Right atrium auricular region (tissue), 2 donors: Measurements from ENCODE around the gene ZNF438. TPM values are rescaled to one million over a fixed set of nuclear protein-coding genes. Genes with fewer than 3 reads are reported as not detected.
"Not testable (repeated sequence)": the region's sequence is repeated elsewhere in the genome, so short reads cannot be mapped to it uniquely, and the experiment has no call there.

Experiments used
- DNase-seq: peaks from one replicate; pipeline ENCODE4 v3.0.0-alpha.2; 2019; ENCODE audit warnings: low spot score
- H3K27ac ChIP-seq, 2 donors: fragments of 200-600 bp; sonication (generic); 1 replicate in 1 of 2; 2 replicates in 1 of 2; pipeline ENCODE4 v1.5.1; 2016 to 2019
- H3K27me3 ChIP-seq, 2 donors: fragments of 200-600 bp; sonication (generic); one replicate each; pipeline versions ENCODE4 v1.5.1 to v1.6.0; 2017 to 2019
- H3K36me3 ChIP-seq: fragments of 200-600 bp; sonication (generic); one replicate; pipeline ENCODE4 v1.5.1; 2016
- H3K4me1 ChIP-seq, 2 donors: fragments of 200-600 bp; sonication (generic); one replicate each; pipeline versions ENCODE4 v1.5.1 to v1.6.0; 2017 to 2019
- H3K4me3 ChIP-seq, 2 donors: fragments of 200-600 bp; sonication (generic); 1 replicate in 1 of 2; 2 replicates in 1 of 2; pipeline ENCODE4 v1.5.1; 2017 to 2019; ENCODE audit warnings: mild to moderate bottlenecking in 1 of 2, moderate library complexity in 1 of 2
- H3K9me3 ChIP-seq, 2 donors: fragments of 200-600 bp; sonication (generic); one replicate each; pipeline ENCODE4 v1.5.1; 2019
- total RNA-seq, 2 donors: library from RNA; depleted of rRNA; stranded (reverse); fragments of >200 nt; gene quantifications; one replicate each; pipeline ENCODE4 v1.1.0, GENCODE V29; 2016
- TF ChIP-seq, protein P1 (sequence below), 2 donors: fragments of 200-600 bp; sonication (generic); IDR thresholded peaks; one replicate each; pipeline ENCODE4 v1.5.1; 2019; ENCODE audit warnings: antibody characterized with exemption in 2 of 2

Gene ZNF438
- total RNA-seq, 2 donors from 2014 or later: 13.4 to 14.5 TPM

DNA sequence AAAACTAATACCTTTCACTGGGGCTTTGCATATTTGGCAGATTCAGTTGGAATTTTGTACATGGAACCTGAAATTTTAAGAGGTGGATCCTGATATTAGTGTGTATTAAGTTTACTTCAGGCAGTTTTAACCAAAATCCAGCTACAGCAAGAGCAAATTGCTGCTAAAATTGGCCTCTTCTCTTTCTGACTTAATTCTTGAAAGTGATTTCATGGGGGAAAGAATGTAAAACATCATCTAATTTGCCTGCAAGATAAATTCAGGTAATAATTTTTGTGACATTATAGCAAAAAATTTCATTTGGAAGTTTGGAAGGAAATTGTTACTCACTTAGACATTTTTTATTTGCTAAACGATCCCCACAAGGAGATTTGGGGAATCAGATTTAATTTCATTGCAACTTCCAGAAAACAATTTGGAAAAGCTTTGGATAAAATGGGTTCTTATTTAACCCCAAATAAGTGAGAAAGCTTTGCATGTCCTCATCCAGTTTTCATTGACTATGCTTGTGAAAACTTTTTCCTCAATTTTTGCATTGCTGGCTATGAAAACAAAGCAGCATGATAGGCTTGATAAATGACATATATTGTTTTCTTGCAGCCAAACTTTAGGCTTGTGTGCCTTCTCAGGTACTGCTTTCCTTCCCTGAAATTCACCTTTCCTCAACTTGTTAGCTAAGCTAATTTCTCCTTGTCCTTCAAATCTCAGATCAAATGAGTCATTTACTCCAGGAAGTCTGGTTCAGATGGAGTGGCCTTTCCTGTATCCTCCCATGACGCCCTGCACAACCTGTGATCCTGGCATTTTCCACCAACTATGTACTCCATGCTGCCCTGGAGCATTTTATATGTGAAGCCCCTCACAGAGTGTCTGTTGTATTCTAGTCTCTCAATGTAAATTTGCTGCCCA is 27.4 kb upstream of the ZNF438 start:
- Histone ChIP-seq H3K36me3 (no peaks in the 10 kb centered on the region), H3K27me3 (no peaks in the 10 kb centered on the region), H3K4me1 (peaks cover 0 to 5% of the 10 kb centered on the region in 2 donors), H3K27ac (no peak overlapping the region), H3K4me3 (no peak overlapping the region), H3K9me3 (no peaks in the 10 kb centered on the region)
- no peak for DNase-seq
- TF ChIP-seq, protein P1, sequence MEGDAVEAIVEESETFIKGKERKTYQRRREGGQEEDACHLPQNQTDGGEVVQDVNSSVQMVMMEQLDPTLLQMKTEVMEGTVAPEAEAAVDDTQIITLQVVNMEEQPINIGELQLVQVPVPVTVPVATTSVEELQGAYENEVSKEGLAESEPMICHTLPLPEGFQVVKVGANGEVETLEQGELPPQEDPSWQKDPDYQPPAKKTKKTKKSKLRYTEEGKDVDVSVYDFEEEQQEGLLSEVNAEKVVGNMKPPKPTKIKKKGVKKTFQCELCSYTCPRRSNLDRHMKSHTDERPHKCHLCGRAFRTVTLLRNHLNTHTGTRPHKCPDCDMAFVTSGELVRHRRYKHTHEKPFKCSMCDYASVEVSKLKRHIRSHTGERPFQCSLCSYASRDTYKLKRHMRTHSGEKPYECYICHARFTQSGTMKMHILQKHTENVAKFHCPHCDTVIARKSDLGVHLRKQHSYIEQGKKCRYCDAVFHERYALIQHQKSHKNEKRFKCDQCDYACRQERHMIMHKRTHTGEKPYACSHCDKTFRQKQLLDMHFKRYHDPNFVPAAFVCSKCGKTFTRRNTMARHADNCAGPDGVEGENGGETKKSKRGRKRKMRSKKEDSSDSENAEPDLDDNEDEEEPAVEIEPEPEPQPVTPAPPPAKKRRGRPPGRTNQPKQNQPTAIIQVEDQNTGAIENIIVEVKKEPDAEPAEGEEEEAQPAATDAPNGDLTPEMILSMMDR (IDR thresholded peaks at IDR 0.05): no peak

DNA sequence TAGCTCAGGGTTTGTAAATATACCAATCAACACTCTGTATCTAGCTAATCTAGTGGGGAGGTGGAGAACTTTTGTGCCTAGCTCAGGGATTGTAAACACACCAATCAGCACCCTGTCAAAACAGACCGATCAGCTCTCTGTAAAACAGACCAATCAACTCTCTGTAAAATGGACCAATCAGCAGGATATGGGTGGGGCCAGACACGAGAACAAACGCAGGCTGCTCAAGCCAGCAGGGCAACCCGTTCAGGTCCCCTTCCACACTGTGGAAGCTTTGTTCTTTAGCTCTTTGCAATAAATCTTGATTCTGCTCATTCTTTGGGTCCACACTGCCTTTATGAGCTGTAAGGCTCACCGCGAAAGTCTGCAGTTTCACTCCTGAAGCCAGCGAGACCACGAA is 25.0 kb upstream of the ZNF438 start:
- not testable (repeated sequence) for H3K27ac ChIP-seq, H3K9me3 ChIP-seq, H3K36me3 ChIP-seq, DNase-seq, H3K4me1 ChIP-seq, H3K27me3 ChIP-seq, H3K4me3 ChIP-seq

DNA sequence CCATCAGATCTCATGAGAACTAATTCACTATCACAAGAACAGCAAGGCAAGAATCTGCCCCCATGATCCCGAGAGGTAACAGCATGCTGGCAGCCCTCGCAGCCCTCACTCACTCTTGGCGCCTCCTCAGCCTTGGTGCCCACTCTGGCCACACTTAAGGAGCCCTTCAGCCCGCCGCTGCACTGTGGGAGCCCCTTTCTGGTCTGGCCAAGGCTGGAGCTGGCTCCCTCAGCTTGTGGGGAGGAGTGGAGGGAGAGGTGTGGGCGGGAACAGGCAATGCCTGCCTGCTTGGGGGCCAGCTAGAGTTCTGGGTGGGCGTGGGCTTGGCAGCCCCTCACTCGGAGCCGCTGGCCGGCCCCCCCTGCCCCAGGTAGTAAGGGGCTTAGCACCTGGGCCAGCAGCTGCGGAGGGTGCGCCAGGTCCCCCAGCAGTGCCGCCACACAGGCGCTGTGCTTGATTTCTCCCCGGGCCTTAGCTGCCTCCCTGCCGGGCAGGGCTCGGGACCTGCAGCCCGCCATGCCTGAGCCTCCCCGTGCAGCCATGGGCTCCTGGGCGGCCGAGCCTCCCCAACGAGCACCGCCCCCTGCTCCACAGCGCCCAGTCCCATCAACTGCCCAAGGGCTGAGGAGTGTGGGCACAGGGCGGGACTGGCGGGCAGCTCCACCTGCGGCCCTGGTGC is 24.0 kb upstream of the ZNF438 start:
- TF ChIP-seq, protein P1 (IDR thresholded peaks at IDR 0.05): no peak

DNA sequence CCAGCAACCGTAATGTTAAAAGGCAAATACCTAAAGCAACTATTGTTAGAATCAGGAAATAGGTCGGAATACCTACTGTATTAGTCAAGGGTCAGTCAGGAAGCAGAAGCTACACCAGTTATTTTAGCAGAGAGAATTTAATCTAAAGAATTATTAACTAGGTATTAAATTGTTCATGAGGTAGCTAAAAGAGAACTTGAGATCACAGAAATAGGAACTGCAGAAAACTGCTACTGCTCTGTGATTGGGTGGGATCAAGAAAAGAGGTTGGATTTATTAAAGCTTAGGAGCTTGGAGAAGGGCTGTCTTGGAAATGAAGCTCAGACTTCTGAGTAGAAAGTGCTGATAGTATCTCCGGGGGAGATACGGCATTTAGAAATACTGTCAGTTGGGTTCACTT is 20.0 kb upstream of the ZNF438 start:
- H3K4me3 ChIP-seq: no peak overlapping the region
- DNase-seq: no peak
- peak overlapping the region in 1 of 2 donors; percentile 4 for H3K27ac ChIP-seq
- no peaks in the 10 kb centered on the region for H3K36me3 ChIP-seq
- H3K4me1 ChIP-seq: no peaks in the 10 kb centered on the region
- TF ChIP-seq, protein P1 (IDR thresholded peaks at IDR 0.05): no peak
- peaks cover 0 to 6% of the 10 kb centered on the region in 2 donors for H3K9me3 ChIP-seq
- no peaks in the 10 kb centered on the region for H3K27me3 ChIP-seq

More for the DNA sequence above, 24.0 kb upstream of the ZNF438 start:
- DNase-seq: no peak
- peaks cover 0 to 6% of the 10 kb centered on the region in 2 donors for H3K9me3 ChIP-seq
- H3K36me3 ChIP-seq: no peaks in the 10 kb centered on the region
- no peak overlapping the region for H3K27ac ChIP-seq
- no peaks in the 10 kb centered on the region for H3K27me3 ChIP-seq
- H3K4me1 ChIP-seq: no peaks in the 10 kb centered on the region
- H3K4me3 ChIP-seq: no peak overlapping the region

DNA sequence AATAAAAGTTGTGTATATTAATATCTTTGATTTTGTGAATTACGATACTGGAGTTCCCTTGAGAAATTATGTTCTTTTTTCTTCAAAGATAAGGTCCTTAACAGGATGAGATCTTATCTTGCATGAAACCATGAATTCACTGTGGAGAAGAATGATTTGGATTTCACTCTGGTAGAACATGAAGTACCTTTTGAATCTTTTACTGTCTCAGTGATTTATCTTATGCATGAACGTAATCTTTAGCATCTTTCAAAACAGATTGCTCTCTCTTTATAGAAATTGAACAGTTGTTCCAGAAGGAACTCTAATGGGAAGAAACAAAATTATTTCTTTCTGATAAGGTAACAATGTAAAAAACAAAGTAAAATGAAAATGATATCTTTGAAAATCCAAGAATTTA is 11.0 kb upstream of the ZNF438 start:
- Histone ChIP-seq H3K4me1 (no peaks in the 10 kb centered on the region), H3K27ac (no peak overlapping the region), H3K27me3 (no peaks in the 10 kb centered on the region), H3K9me3 (no peaks in the 10 kb centered on the region), H3K36me3 (no peaks in the 10 kb centered on the region), H3K4me3 (no peak overlapping the region)
- TF ChIP-seq, protein P1 (IDR thresholded peaks at IDR 0.05): no peak
- no peak for DNase-seq

DNA sequence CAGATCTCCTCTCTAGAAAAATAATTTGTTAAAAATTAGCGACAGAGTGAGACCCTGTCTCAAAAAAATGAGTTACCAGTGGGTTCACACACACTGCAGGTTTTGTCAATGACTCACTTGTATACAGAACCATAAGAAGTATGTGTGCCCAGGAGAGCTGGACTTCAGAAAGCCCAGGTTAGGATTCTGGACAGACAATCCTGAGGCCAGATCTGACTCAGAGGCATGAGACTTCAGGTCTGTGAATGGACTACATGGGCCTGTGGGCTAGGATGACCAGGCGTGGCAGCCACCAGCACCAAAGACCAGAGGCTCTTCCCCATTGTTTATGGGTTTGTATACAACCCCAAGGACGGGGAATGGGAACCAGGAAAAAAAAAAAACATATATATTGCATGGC is 9.3 kb upstream of the ZNF438 start:
- Histone ChIP-seq H3K27ac (no peak overlapping the region), H3K9me3 (no peaks in the 10 kb centered on the region), H3K36me3 (no peaks in the 10 kb centered on the region), H3K27me3 (no peaks in the 10 kb centered on the region), H3K4me1 (no peaks in the 10 kb centered on the region), H3K4me3 (no peak overlapping the region)
- TF ChIP-seq, protein P1 (IDR thresholded peaks at IDR 0.05): no peak
- no peak for DNase-seq

DNA sequence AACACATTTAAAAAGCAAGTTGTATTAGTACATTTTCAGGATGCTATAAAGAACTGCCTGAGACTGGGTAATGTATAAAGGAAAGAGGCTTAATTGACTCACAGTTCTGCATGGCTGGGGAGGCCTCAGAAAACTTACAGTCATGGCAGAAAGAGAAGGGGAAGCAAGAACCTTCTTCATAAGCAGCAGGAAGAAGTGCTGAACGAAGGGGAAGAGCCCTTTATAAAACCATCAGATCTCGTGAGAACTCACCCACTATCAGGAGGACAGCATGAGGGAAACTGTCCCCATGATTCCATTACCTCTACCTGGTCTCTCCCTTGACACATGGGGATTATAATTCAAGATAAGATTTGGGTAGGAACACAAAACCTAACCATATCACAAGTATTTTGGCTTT is 7.3 kb upstream of the ZNF438 start:
- not testable (repeated sequence) for DNase-seq, H3K36me3 ChIP-seq, H3K27ac ChIP-seq, H3K4me3 ChIP-seq, H3K27me3 ChIP-seq, H3K9me3 ChIP-seq, H3K4me1 ChIP-seq
